Measurements from ENCODE around the gene GNAZ.
"Not testable (repeated sequence)": the region's sequence is repeated elsewhere in the genome, so short reads cannot be mapped to it uniquely, and the experiment has no call there.

Gene GNAZ

GRCh38 chr22:23045461-23045860, 24.9 kb upstream of the GNAZ start:
- no peaks in the 10 kb centered on the region for H3K36me3 ChIP-seq (ENCODE audit: control insufficient read depth in 2 of 2, insufficient read depth in 2 of 2, low read length in 2 of 2)
- no peaks in the 10 kb centered on the region for H3K27me3 ChIP-seq (ENCODE audit: control insufficient read depth in 2 of 2, insufficient read depth in 2 of 2, low read length in 2 of 2)
- peaks cover 0 to 2% of the 10 kb centered on the region in 2 donors for H3K9me3 ChIP-seq (ENCODE audit: control insufficient read depth in 2 of 2, low read length in 2 of 2)
- no peak overlapping the region for H3K4me3 ChIP-seq (ENCODE audit: low read length in 2 of 2)
- no peak overlapping the region for H3K9ac ChIP-seq (ENCODE audit: low read depth in 1 of 2, low read length in 2 of 2)
- no peaks in the 10 kb centered on the region for H3K4me1 ChIP-seq (ENCODE audit: control insufficient read depth in 2 of 2, insufficient read depth in 2 of 2, low read length in 2 of 2)
- H3K27ac ChIP-seq (ENCODE audit: low read depth in 2 of 2, low read length in 2 of 2), result no peak overlapping the region

- Histone ChIP-seq H3K9me3 (ENCODE audit: control insufficient read depth in 2 of 2, low read length in 2 of 2) (peaks cover 0 to 2% of the 10 kb centered on the region in 2 donors), H3K4me1 (ENCODE audit: control insufficient read depth in 2 of 2, insufficient read depth in 2 of 2, low read length in 2 of 2) (no peaks in the 10 kb centered on the region), H3K9ac (ENCODE audit: low read depth in 1 of 2, low read length in 2 of 2) (no peak overlapping the region), H3K36me3 (ENCODE audit: control insufficient read depth in 2 of 2, insufficient read depth in 2 of 2, low read length in 2 of 2) (no peaks in the 10 kb centered on the region), H3K27me3 (ENCODE audit: control insufficient read depth in 2 of 2, insufficient read depth in 2 of 2, low read length in 2 of 2) (no peaks in the 10 kb centered on the region), H3K4me3 (ENCODE audit: low read length in 2 of 2) (no peak overlapping the region), H3K27ac (ENCODE audit: low read depth in 2 of 2, low read length in 2 of 2) (no peak overlapping the region)
These were observed 23.1 kb upstream of the GNAZ start for GRCh38 chr22:23047265-23047664.

- no peak overlapping the region for H3K4me3 ChIP-seq (ENCODE audit: low read length in 2 of 2)
- no peak overlapping the region for H3K27ac ChIP-seq (ENCODE audit: low read depth in 2 of 2, low read length in 2 of 2)
- peaks cover 0 to 2% of the 10 kb centered on the region in 2 donors for H3K9me3 ChIP-seq (ENCODE audit: control insufficient read depth in 2 of 2, low read length in 2 of 2)
- H3K9ac ChIP-seq (ENCODE audit: low read depth in 1 of 2, low read length in 2 of 2), result no peak overlapping the region
- H3K27me3 ChIP-seq (ENCODE audit: control insufficient read depth in 2 of 2, insufficient read depth in 2 of 2, low read length in 2 of 2), result no peaks in the 10 kb centered on the region
- no peaks in the 10 kb centered on the region for H3K36me3 ChIP-seq (ENCODE audit: control insufficient read depth in 2 of 2, insufficient read depth in 2 of 2, low read length in 2 of 2)
- H3K4me1 ChIP-seq (ENCODE audit: control insufficient read depth in 2 of 2, insufficient read depth in 2 of 2, low read length in 2 of 2), result no peaks in the 10 kb centered on the region
These were observed 22.6 kb upstream of the GNAZ start for GRCh38 chr22:23047742-23048141.

DNA sequence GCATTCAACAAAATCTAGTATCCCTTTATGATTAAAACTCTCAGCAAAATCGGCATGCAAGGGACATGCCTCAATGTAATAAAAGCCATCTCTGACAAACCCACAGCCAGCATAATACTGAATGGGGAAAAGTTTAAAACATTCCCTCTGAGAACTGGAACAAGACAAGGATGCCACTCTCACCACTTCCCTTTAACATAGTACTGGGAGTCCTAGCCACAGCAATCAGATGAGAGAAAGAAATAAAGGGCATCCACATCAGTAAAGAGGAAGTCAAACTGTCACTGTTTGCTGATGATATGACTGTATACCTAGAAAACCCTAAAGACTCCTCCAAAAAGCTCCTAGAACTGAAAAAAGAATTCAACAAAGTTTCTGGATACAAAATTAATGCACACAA, 19.8 kb upstream of the GNAZ start:
- not testable (repeated sequence) for H3K27me3 ChIP-seq (ENCODE audit: control insufficient read depth in 2 of 2, insufficient read depth in 2 of 2, low read length in 2 of 2); H3K4me1 ChIP-seq (ENCODE audit: control insufficient read depth in 2 of 2, insufficient read depth in 2 of 2, low read length in 2 of 2)

DNA sequence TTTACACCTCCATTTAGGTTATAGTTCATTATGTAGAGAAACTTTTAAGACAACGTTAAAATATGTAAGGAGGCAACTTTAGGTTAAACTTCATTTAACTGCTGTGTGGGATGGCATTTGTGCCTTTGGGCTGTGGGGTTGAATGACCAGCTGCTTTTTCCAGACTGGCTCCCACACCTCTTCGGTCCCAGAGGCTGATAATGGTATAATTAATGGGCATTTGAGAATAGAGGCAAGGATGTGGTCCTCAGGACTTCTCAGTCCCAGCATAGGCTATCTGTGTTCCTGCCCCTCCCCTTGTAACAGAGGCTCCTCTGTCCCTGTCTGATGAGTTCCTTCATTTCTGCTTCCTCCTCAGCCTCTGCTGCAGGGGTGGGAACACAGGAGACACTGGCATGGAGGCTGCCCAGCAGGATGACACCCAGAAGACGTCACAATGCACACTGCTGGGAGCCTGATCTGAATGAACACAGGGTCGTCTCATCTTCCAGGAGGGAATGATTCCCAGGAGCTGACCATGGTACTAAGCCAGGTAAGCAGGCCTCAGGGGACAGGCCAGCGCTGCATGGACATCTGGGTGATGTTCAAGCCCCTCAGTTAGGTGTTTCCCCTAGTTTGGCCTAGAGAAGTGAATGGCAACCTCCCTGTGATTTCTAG, 17.1 kb upstream of the GNAZ start:
- H3K27ac ChIP-seq (ENCODE audit: low read depth in 2 of 2, low read length in 2 of 2), result no peak overlapping the region
- no peaks in the 10 kb centered on the region for H3K4me1 ChIP-seq (ENCODE audit: control insufficient read depth in 2 of 2, insufficient read depth in 2 of 2, low read length in 2 of 2)
- no peaks in the 10 kb centered on the region for H3K9me3 ChIP-seq (ENCODE audit: control insufficient read depth in 2 of 2, low read length in 2 of 2)
- no peaks in the 10 kb centered on the region for H3K36me3 ChIP-seq (ENCODE audit: control insufficient read depth in 2 of 2, insufficient read depth in 2 of 2, low read length in 2 of 2)
- H3K9ac ChIP-seq (ENCODE audit: low read depth in 1 of 2, low read length in 2 of 2), result no peak overlapping the region
- H3K4me3 ChIP-seq (ENCODE audit: low read length in 2 of 2), result no peak overlapping the region
- peaks cover 0 to 3% of the 10 kb centered on the region in 2 donors for H3K27me3 ChIP-seq (ENCODE audit: control insufficient read depth in 2 of 2, insufficient read depth in 2 of 2, low read length in 2 of 2)

More for the DNA sequence above, 19.8 kb upstream of the GNAZ start:
- not testable (repeated sequence) for H3K4me3 ChIP-seq (ENCODE audit: low read length in 2 of 2); H3K27ac ChIP-seq (ENCODE audit: low read depth in 2 of 2, low read length in 2 of 2); H3K36me3 ChIP-seq (ENCODE audit: control insufficient read depth in 2 of 2, insufficient read depth in 2 of 2, low read length in 2 of 2); H3K9me3 ChIP-seq (ENCODE audit: control insufficient read depth in 2 of 2, low read length in 2 of 2); H3K9ac ChIP-seq (ENCODE audit: low read depth in 1 of 2, low read length in 2 of 2)

- H3K27ac ChIP-seq (ENCODE audit: low read depth in 2 of 2, low read length in 2 of 2), result no peak overlapping the region
- H3K4me3 ChIP-seq (ENCODE audit: low read length in 2 of 2), result no peak overlapping the region
- H3K27me3 ChIP-seq (ENCODE audit: control insufficient read depth in 2 of 2, insufficient read depth in 2 of 2, low read length in 2 of 2), result peaks cover 0 to 3% of the 10 kb centered on the region in 2 donors
- H3K9ac ChIP-seq (ENCODE audit: low read depth in 1 of 2, low read length in 2 of 2), result no peak overlapping the region
- no peaks in the 10 kb centered on the region for H3K4me1 ChIP-seq (ENCODE audit: control insufficient read depth in 2 of 2, insufficient read depth in 2 of 2, low read length in 2 of 2)
- no peaks in the 10 kb centered on the region for H3K36me3 ChIP-seq (ENCODE audit: control insufficient read depth in 2 of 2, insufficient read depth in 2 of 2, low read length in 2 of 2)
- H3K9me3 ChIP-seq (ENCODE audit: control insufficient read depth in 2 of 2, low read length in 2 of 2), result no peaks in the 10 kb centered on the region
These were observed 16.3 kb upstream of the GNAZ start for GRCh38 chr22:23053912-23054530.

GRCh38 chr22:23054531-23055257, 15.6 kb upstream of the GNAZ start:
- no peaks in the 10 kb centered on the region for H3K4me1 ChIP-seq (ENCODE audit: control insufficient read depth in 2 of 2, insufficient read depth in 2 of 2, low read length in 2 of 2)
- peaks cover 0 to 3% of the 10 kb centered on the region in 2 donors for H3K27me3 ChIP-seq (ENCODE audit: control insufficient read depth in 2 of 2, insufficient read depth in 2 of 2, low read length in 2 of 2)
- H3K4me3 ChIP-seq (ENCODE audit: low read length in 2 of 2), result no peak overlapping the region
- no peaks in the 10 kb centered on the region for H3K9me3 ChIP-seq (ENCODE audit: control insufficient read depth in 2 of 2, low read length in 2 of 2)
- no peaks in the 10 kb centered on the region for H3K36me3 ChIP-seq (ENCODE audit: control insufficient read depth in 2 of 2, insufficient read depth in 2 of 2, low read length in 2 of 2)
- no peak overlapping the region for H3K9ac ChIP-seq (ENCODE audit: low read depth in 1 of 2, low read length in 2 of 2)
- no peak overlapping the region for H3K27ac ChIP-seq (ENCODE audit: low read depth in 2 of 2, low read length in 2 of 2)

GRCh38 chr22:23055449-23056179, 14.7 kb upstream of the GNAZ start:
- Histone ChIP-seq H3K27ac (ENCODE audit: low read depth in 2 of 2, low read length in 2 of 2) (no peak overlapping the region), H3K9ac (ENCODE audit: low read depth in 1 of 2, low read length in 2 of 2) (no peak overlapping the region), H3K4me3 (ENCODE audit: low read length in 2 of 2) (no peak overlapping the region), H3K36me3 (ENCODE audit: control insufficient read depth in 2 of 2, insufficient read depth in 2 of 2, low read length in 2 of 2) (no peaks in the 10 kb centered on the region), H3K27me3 (ENCODE audit: control insufficient read depth in 2 of 2, insufficient read depth in 2 of 2, low read length in 2 of 2) (peaks cover 0 to 3% of the 10 kb centered on the region in 2 donors), H3K9me3 (ENCODE audit: control insufficient read depth in 2 of 2, low read length in 2 of 2) (no peaks in the 10 kb centered on the region), H3K4me1 (ENCODE audit: control insufficient read depth in 2 of 2, insufficient read depth in 2 of 2, low read length in 2 of 2) (no peaks in the 10 kb centered on the region)

GRCh38 chr22:23057331-23057730, 13.0 kb upstream of the GNAZ start:
- H3K27me3 ChIP-seq (ENCODE audit: control insufficient read depth in 2 of 2, insufficient read depth in 2 of 2, low read length in 2 of 2), result peaks cover 0 to 3% of the 10 kb centered on the region in 2 donors
- H3K9me3 ChIP-seq (ENCODE audit: control insufficient read depth in 2 of 2, low read length in 2 of 2), result no peaks in the 10 kb centered on the region
- H3K4me1 ChIP-seq (ENCODE audit: control insufficient read depth in 2 of 2, insufficient read depth in 2 of 2, low read length in 2 of 2), result no peaks in the 10 kb centered on the region

GRCh38 chr22:23058063-23058462, 12.3 kb upstream of the GNAZ start:
- no peaks in the 10 kb centered on the region for H3K4me1 ChIP-seq (ENCODE audit: control insufficient read depth in 2 of 2, insufficient read depth in 2 of 2, low read length in 2 of 2)

More at GRCh38 chr22:23057331-23057730, 13.0 kb upstream of the GNAZ start:
- Histone ChIP-seq H3K27ac (ENCODE audit: low read depth in 2 of 2, low read length in 2 of 2) (no peak overlapping the region), H3K9ac (ENCODE audit: low read depth in 1 of 2, low read length in 2 of 2) (no peak overlapping the region), H3K4me3 (ENCODE audit: low read length in 2 of 2) (no peak overlapping the region), H3K36me3 (ENCODE audit: control insufficient read depth in 2 of 2, insufficient read depth in 2 of 2, low read length in 2 of 2) (no peaks in the 10 kb centered on the region)

More at GRCh38 chr22:23058063-23058462, 12.3 kb upstream of the GNAZ start:
- H3K9ac ChIP-seq (ENCODE audit: low read depth in 1 of 2, low read length in 2 of 2), result no peak overlapping the region
- H3K4me3 ChIP-seq (ENCODE audit: low read length in 2 of 2), result no peak overlapping the region
- H3K27me3 ChIP-seq (ENCODE audit: control insufficient read depth in 2 of 2, insufficient read depth in 2 of 2, low read length in 2 of 2), result peaks cover 0 to 3% of the 10 kb centered on the region in 2 donors
- H3K36me3 ChIP-seq (ENCODE audit: control insufficient read depth in 2 of 2, insufficient read depth in 2 of 2, low read length in 2 of 2), result no peaks in the 10 kb centered on the region
- no peaks in the 10 kb centered on the region for H3K9me3 ChIP-seq (ENCODE audit: control insufficient read depth in 2 of 2, low read length in 2 of 2)
- H3K27ac ChIP-seq (ENCODE audit: low read depth in 2 of 2, low read length in 2 of 2), result no peak overlapping the region
